Psoas muscle (tissue), 8 donors: Measurements from ENCODE around the gene CDKN2D. TPM values are rescaled to one million over a fixed set of nuclear protein-coding genes. Genes with fewer than 3 reads are reported as not detected.
"Not testable (repeated sequence)": the region's sequence is repeated elsewhere in the genome, so short reads cannot be mapped to it uniquely, and the experiment has no call there.

ENCODE experiments used
- ATAC-seq, 4 donors: fragments of 200-7000 bp; cut with Tn5 transposase; one replicate each; pipeline ENCODE4 v1.9.1; 2020; ENCODE audit warnings: moderate library complexity in 3 of 4, mild to moderate bottlenecking in 2 of 4
- DNase-seq, 2 donors: peaks; one replicate each; pipeline ENCODE4 v3.0.0-alpha.2; 2020
- H3K27ac ChIP-seq: fragments of 200-600 bp; one replicate; pipeline ENCODE4 v1.8.0; 2022
- H3K27me3 ChIP-seq, 3 donors: fragments of 200-600 bp in 1 of 3; one replicate each; pipeline versions ENCODE4 v1.6.1 to v1.8.0; 2013 to 2022; ENCODE audit warnings: low read length in 2 of 3, mild to moderate bottlenecking in 2 of 3, moderate library complexity in 1 of 3; ENCODE audit not compliant: insufficient read depth in 3 of 3
- H3K36me3 ChIP-seq, 2 donors: fragments of 200-600 bp in 1 of 2; one replicate each; pipeline versions ENCODE4 v1.6.1 to v1.8.0; 2013 to 2022; ENCODE audit warnings: low read depth in 1 of 2, mild to moderate bottlenecking in 1 of 2, moderate library complexity in 1 of 2; ENCODE audit not compliant: insufficient read depth in 1 of 2
- H3K4me1 ChIP-seq: fragments of 200-600 bp; one replicate; pipeline ENCODE4 v1.8.0; 2022
- H3K4me3 ChIP-seq: fragments of 200-600 bp; one replicate; pipeline ENCODE4 v1.8.0; 2022; ENCODE audit warnings: mild to moderate bottlenecking
- H3K9me3 ChIP-seq: fragments of 200-600 bp; one replicate; pipeline ENCODE4 v1.8.0; 2022
- CTCF ChIP-seq: fragments of 200-600 bp; IDR thresholded peaks from one replicate; pipeline ENCODE4 v1.8.0; 2022; ENCODE audit warnings: antibody characterized with exemption
- WGBS, 3 donors: extraction: QIAGEN DNeasy Blood & Tissue Kit; methylation state at CpG; one replicate each; pipeline versions ENCODE4 v1.1.6 to v1.1.7; 2013; 5-methylcytosine and 5-hydroxymethylcytosine counted together
- intact Hi-C, 2 donors: fragments of 100-400 bp; cut with DNase I; formaldehyde crosslinking; loops; one replicate each; pipeline versions ENCODE4 v1.11.0 to v1.14.2; 2022
- polyA plus RNA-seq, 3 donors: library from polyadenylated mRNA; stranded (reverse); fragments of 200-250 nt; gene quantifications; one replicate each; pipeline ENCODE4 v1.2.3, GENCODE V29; 2013
- total RNA-seq, 4 donors: library from RNA; stranded (reverse); fragmentation: NEBNext Ultra II Directional in 2 of 4; extraction: Animal tissue kit (Norgen Biotek cat#: 25700) in 2 of 4; gene quantifications; one replicate each; pipeline versions ENCODE4 v1.2.1 to v1.2.4, GENCODE V29; 2021 to 2023
- donor health status: healthy with polysubstance abuse.
- donor health status: DM: no; HTN: no; CAD: no; lungs with moderate emphysema.
- donor health status: Bipolar disorder and iron deficiency.
- donor health status: healthy.
- donor health status: DM: yes; HTN: yes; CAD: no.
- donor health status: DM: no; HTN: no; CAD: no.
- donor health status: DM: no; HTN: no; CAD: no.
- donor health status: DM: yes; HTN: yes; CAD: no.

The CDKN2D gene
- total and polyA plus RNA-seq, 7 donors = 6.1 to 29.2 (median 13.1) TPM

GRCh38 chr19:10551698-10552301 lies 17.0 kb downstream of the CDKN2D start:
- no peak for DNase-seq
- H3K36me3 ChIP-seq = peaks cover 7 to 100% of the 10 kb centered on the region in 2 donors
- TF ChIP-seq CTCF = no peak
- whole genome bisulfite sequencing, 3 donors = 93 to 95% (median 93%) methylated on average over 10 to 12 of the region's 12 CpGs
- H3K27ac ChIP-seq = no peak overlapping the region
- intact Hi-C loops = no loop called here
- H3K4me1 ChIP-seq = no peaks in the 10 kb centered on the region
- ATAC-seq = peak; percentile 29 to 55 (median 50)
- no peaks in the 10 kb centered on the region for H3K9me3 ChIP-seq
- H3K27me3 ChIP-seq = no peaks in the 10 kb centered on the region
- no peak overlapping the region for H3K4me3 ChIP-seq

- H3K9me3 ChIP-seq, ATAC-seq, H3K4me1 ChIP-seq, DNase-seq, H3K4me3 ChIP-seq, H3K27me3 ChIP-seq, H3K27ac ChIP-seq, intact Hi-C loops: not testable (repeated sequence)
- WGBS, 3 donors = 95 to 97% (median 95%) methylated on average over 9 of the region's 9 CpGs
- peaks cover 7 to 100% of the 10 kb centered on the region in 2 donors for H3K36me3 ChIP-seq
These were observed 17.8 kb downstream of the CDKN2D start for GRCh38 chr19:10551006-10551405.

- ATAC-seq (no peak), DNase-seq (no peak)
- no peaks in the 10 kb centered on the region for H3K27me3 ChIP-seq
- peaks cover 5% of the 10 kb centered on the region for H3K4me1 ChIP-seq
- peaks cover 7 to 100% of the 10 kb centered on the region in 2 donors for H3K36me3 ChIP-seq
- no peaks in the 10 kb centered on the region for H3K9me3 ChIP-seq
- WGBS, 3 donors = 90 to 98% (median 97%) methylated on average over 5 to 6 of the region's 6 CpGs
- TF ChIP-seq CTCF = no peak
- intact Hi-C loops = no loop called here
- H3K4me3 ChIP-seq = no peak overlapping the region
- no peak overlapping the region for H3K27ac ChIP-seq
These were observed 18.4 kb downstream of the CDKN2D start for GRCh38 chr19:10550336-10550735.

GRCh38 chr19:10549733-10550132 lies 19.0 kb downstream of the CDKN2D start:
- 77 to 85% (median 82%) methylated on average over 7 of the region's 7 CpGs for WGBS, 3 donors
- DNase-seq (no peak), ATAC-seq (no peak)
- no peak overlapping the region for H3K4me3 ChIP-seq
- no peak for TF ChIP-seq CTCF
- intact Hi-C loops = no loop called here
- no peaks in the 10 kb centered on the region for H3K27me3 ChIP-seq
- peaks cover 7 to 96% of the 10 kb centered on the region in 2 donors for H3K36me3 ChIP-seq
- peaks cover 9% of the 10 kb centered on the region for H3K4me1 ChIP-seq
- no peaks in the 10 kb centered on the region for H3K9me3 ChIP-seq
- H3K27ac ChIP-seq = no peak overlapping the region

- Histone ChIP-seq H3K27ac (no peak overlapping the region), H3K9me3 (no peaks in the 10 kb centered on the region), H3K27me3 (no peaks in the 10 kb centered on the region), H3K4me1 (peaks cover 11% of the 10 kb centered on the region), H3K36me3 (peaks cover 3 to 87% of the 10 kb centered on the region in 2 donors), H3K4me3 (no peak overlapping the region)
- WGBS, 3 donors = 95 to 97% (median 95%) methylated on average over 18 of the region's 18 CpGs
- no peak for DNase-seq
- intact Hi-C loops = no loop called here
- ATAC-seq = no peak
- no peak for TF ChIP-seq CTCF
These were observed 20.0 kb downstream of the CDKN2D start for GRCh38 chr19:10548746-10549276.
